GM18499 (cell line): ENCODE measurements around the gene FBXL20.
"Not testable (repeated sequence)": the region's sequence is repeated elsewhere in the genome, so short reads cannot be mapped to it uniquely, and the experiment has no call there.

Source experiments
- ATAC-seq: cut with Tn5 transposase; IDR thresholded peaks from one replicate; pipeline ENCODE4 v1.9.1; 2021; ENCODE audit warnings: moderate number of reproducible peaks; ENCODE audit not compliant: insufficient read depth, unreplicated experiment

FBXL20 gene

GRCh38 chr17:39391448-39391847, 10.0 kb downstream of the FBXL20 start:
- no peak for ATAC-seq

- no peak for ATAC-seq
These were observed 16.4 kb downstream of the FBXL20 start for GRCh38 chr17:39385040-39385439.

- no peak for ATAC-seq
These were observed 21.3 kb downstream of the FBXL20 start for GRCh38 chr17:39380144-39380543.

- no peak for ATAC-seq
These were observed 25.0 kb downstream of the FBXL20 start for GRCh38 chr17:39376434-39376833.

GRCh38 chr17:39367805-39368204, 33.6 kb downstream of the FBXL20 start:
- ATAC-seq: not testable (repeated sequence)

- ATAC-seq: no peak
These were observed 35.6 kb downstream of the FBXL20 start for GRCh38 chr17:39365872-39366271.

GRCh38 chr17:39365242-39365641, 36.2 kb downstream of the FBXL20 start:
- no peak for ATAC-seq

- no peak for ATAC-seq
These were observed 37.0 kb downstream of the FBXL20 start for GRCh38 chr17:39364236-39365025.

- ATAC-seq: no peak
These were observed 40.4 kb downstream of the FBXL20 start for GRCh38 chr17:39361064-39361463.

- ATAC-seq: no peak
These were observed 40.9 kb downstream of the FBXL20 start for GRCh38 chr17:39360537-39360936.

GRCh38 chr17:39359994-39360393, 41.4 kb downstream of the FBXL20 start:
- no peak for ATAC-seq

- ATAC-seq: no peak
These were observed 43.4 kb downstream of the FBXL20 start for GRCh38 chr17:39357986-39358385.

GRCh38 chr17:39357488-39357887, 43.9 kb downstream of the FBXL20 start:
- ATAC-seq: no peak

GRCh38 chr17:39352986-39353385, 48.4 kb downstream of the FBXL20 start:
- ATAC-seq: no peak

GRCh38 chr17:39352511-39352910, 48.9 kb downstream of the FBXL20 start:
- no peak for ATAC-seq

GRCh38 chr17:39351508-39351907, 49.9 kb downstream of the FBXL20 start:
- no peak for ATAC-seq

- ATAC-seq: no peak
These were observed 52.2 kb downstream of the FBXL20 start for GRCh38 chr17:39349246-39349645.

- not testable (repeated sequence) for ATAC-seq
These were observed 54.6 kb downstream of the FBXL20 start for GRCh38 chr17:39346863-39347262.

- no peak for ATAC-seq
These were observed 59.9 kb downstream of the FBXL20 start for GRCh38 chr17:39341541-39341940.

GRCh38 chr17:39340731-39341130, 60.7 kb downstream of the FBXL20 start:
- no peak for ATAC-seq

GRCh38 chr17:39339272-39339671, 62.2 kb downstream of the FBXL20 start:
- ATAC-seq: no peak

GRCh38 chr17:39337649-39338048, 63.8 kb downstream of the FBXL20 start:
- ATAC-seq: not testable (repeated sequence)
